ENCODE results near the gene ABCF1.

ABCF1 gene

GRCh38 chr6:30618270-30618797 is 47.1 kb downstream of the ABCF1 start:
- peak overlapping the region; percentile 87 for H3K27ac ChIP-seq
- TF ChIP-seq CTCF (conservative IDR thresholded peaks at IDR 0.05) (no peak), ZFX (IDR thresholded peaks at IDR 0.05) (no peak)

GRCh38 chr6:30619561-30619960 is 48.3 kb downstream of the ABCF1 start:
- TF ChIP-seq CTCF (conservative IDR thresholded peaks at IDR 0.05) (no peak), ZFX (IDR thresholded peaks at IDR 0.05) (no peak)
- no peak overlapping the region for H3K27ac ChIP-seq

- no peak for TF ChIP-seq CTCF (conservative IDR thresholded peaks at IDR 0.05)
- TF ChIP-seq ZFX (IDR thresholded peaks at IDR 0.05), result no peak
- H3K27ac ChIP-seq, result no peak overlapping the region
Observed at GRCh38 chr6:30625511-30625910, 54.3 kb downstream of the ABCF1 start.

- TF ChIP-seq ZFX (IDR thresholded peaks at IDR 0.05), result peak; percentile 38; the same call in 1 of the 2 replicates
- no peak; the same call in 1 of the 2 replicates for TF ChIP-seq CTCF (conservative IDR thresholded peaks at IDR 0.05)
- peak within 1 kb of the TSS; percentile 76 for H3K27ac ChIP-seq
Observed at GRCh38 chr6:30626484-30627366, 55.5 kb downstream of the ABCF1 start, which contains the start of gene ATAT1. ATAT1 (plus strand) TSS chr6:30626874.

GRCh38 chr6:30635834-30636233 is 64.6 kb downstream of the ABCF1 start:
- H3K27ac ChIP-seq, result no peak overlapping the region
- no peak for TF ChIP-seq ZFX (IDR thresholded peaks at IDR 0.05)
- no peak for TF ChIP-seq CTCF (conservative IDR thresholded peaks at IDR 0.05)

GRCh38 chr6:30640481-30640880 is 69.2 kb downstream of the ABCF1 start:
- H3K27ac ChIP-seq, result no peak overlapping the region
- TF ChIP-seq ZFX (IDR thresholded peaks at IDR 0.05) (no peak), CTCF (conservative IDR thresholded peaks at IDR 0.05) (no peak)

GRCh38 chr6:30641048-30641447 is 69.8 kb downstream of the ABCF1 start:
- H3K27ac ChIP-seq, result no peak overlapping the region
- TF ChIP-seq CTCF (conservative IDR thresholded peaks at IDR 0.05) (no peak), ZFX (IDR thresholded peaks at IDR 0.05) (no peak)
